GM18498 (cell line): ENCODE results near the gene ZP1.
"Not testable (repeated sequence)": the region's sequence is repeated elsewhere in the genome, so short reads cannot be mapped to it uniquely, and the experiment has no call there.

Experiments used
- ATAC-seq: cut with Tn5 transposase; IDR thresholded peaks from one replicate; pipeline ENCODE4 v1.9.1; 2021; ENCODE audit warnings: mild to moderate bottlenecking, moderate library complexity; ENCODE audit not compliant: unreplicated experiment

The ZP1 gene

GRCh38 chr11:60866911-60867870 lies at the start of gene ZP1:
ZP1 (plus strand) TSS chr11:60867542; CDS start chr11:60867562, 20 bp downstream.
- ATAC-seq = no peak

DNA sequence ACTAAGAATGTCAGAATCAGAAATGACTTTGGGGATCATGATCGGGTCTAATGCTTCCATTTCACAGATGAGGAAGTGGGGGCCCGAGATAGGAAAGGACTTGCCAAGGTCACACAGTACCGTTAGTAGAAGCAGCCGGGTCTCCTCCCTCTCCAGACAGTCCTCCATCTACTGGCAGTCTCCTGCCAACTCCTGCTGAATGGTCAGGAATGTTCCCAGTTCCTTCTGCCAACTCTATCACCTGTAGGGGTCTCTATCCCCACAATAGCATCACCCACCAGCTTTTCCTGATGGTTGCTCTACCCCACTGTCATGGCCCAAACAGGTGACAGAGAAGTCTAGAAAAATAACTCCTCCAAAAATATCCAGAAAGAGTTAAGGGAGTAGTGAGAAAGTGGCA lies 49.3 kb upstream of the ZP1 start:
- ATAC-seq = no peak

DNA sequence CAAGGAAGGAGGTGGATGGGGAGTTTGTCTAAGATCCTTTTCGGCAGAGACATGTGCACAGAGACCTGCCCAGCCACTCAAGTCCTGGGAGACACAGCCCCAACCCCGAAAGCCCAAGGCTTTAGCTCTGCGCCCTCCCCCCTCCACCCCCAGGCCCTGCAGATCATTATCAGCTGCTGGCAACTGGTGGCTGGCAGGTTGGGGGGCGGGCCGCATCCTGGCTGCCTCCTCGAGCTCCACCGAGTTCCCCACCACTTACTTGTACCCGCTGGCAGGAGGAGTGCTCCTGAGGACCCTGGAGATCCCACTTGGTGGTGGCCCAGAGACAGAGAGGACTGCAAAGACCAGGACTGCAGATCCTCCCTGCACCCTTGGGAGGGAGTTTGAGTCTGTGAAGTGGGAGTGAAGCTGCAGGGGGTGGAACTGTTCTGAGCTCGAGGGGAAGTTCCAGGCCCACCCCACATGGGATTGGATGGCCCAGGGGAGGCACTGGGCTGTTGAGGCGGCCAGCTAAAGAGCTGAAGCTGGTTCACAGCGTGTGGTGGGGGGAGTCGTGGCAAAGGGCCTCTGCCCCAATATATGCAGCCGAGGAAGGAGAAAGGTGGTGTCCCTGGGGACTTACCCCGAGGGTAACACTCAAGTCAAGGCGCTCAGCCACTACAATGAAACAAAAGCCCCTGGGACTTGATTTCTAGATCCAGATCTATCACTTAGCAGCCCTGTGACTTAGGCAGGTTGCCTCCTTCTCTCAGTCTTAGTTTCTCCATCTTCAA lies 45.3 kb upstream of the ZP1 start:
- no peak for ATAC-seq

GRCh38 chr11:60823745-60824306 lies 43.5 kb upstream of the ZP1 start:
- not testable (repeated sequence) for ATAC-seq

- ATAC-seq = no peak
Observed at GRCh38 chr11:60825118-60825517, 42.2 kb upstream of the ZP1 start.

DNA sequence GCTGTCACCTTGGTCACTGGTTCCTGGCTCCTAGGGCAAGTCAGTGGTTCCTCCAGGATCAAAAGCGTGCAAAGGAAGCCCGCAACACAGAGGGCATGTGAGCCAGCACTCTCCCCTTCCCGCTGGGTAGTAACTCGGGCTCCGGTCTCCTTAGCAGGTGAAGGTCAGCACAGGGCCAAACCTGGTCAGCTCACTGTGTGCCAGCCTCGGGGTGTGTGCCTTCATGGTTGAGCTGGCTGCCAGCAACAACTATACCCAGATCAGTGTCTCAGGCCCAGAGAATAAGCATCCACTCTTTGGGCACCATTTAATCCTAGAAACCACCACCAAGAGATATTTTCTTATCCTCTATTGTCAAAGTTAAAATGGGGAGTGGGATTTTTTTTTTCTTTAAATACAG lies 41.6 kb upstream of the ZP1 start:
- no peak for ATAC-seq

DNA sequence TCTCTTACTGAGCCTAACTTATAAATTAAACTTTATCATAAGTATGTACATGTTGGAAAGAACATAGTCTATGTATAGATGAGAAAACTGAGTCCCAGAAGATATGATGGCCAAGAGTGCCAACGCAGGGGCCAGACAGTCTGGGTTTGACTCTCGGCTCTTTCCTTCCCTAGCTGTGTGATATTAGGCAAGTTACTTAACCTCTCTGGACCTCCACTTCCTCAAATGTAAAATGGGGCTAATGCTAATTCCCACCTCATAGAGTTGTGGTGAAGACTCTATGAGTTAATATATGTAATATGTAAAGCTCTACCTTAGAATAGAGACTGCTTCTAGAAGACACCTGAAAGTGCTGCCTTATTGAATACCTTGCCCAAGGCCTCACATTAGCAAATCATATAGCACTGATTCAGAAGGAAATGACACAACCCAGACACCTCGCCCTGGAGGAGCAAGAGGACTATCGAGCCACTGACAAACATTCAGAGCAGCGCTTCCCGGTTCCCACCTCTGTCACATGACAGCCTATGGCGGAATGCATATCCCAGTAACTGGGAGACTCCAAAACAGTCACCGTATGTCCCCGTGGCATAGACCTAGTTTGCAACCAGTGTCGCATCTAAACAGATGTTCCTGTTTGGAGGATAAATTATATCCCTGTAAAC lies 36.7 kb upstream of the ZP1 start:
- ATAC-seq = no peak

- ATAC-seq = peak; percentile 75
Observed at GRCh38 chr11:60831143-60831500, 36.2 kb upstream of the ZP1 start.

DNA sequence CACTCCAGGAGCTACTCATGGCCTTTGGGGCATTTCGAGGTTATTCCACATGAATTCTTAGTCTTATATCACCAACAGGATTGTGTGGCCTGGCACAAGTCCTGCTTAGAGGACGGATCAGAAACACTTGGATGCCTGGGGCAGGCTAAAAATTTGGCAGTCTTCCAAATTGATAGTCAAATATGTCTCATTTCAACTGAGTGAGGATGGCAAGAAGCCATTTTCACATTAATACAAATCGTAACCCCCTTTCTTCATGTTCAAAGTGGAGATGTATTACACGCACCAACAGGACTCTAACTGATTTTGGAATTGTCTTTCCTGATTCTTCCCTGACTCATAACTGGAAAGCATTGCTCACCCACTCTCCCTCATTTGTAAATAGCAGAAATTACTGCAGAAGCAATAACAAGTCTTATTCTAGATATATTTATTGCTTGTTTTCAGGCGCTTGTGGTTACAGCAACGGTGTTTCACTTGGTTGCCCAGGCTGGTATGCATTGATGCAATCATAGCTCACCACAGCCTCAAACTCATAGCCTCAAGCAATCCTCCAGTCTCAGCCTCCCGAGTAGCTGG lies 35.8 kb upstream of the ZP1 start:
- ATAC-seq = no peak

DNA sequence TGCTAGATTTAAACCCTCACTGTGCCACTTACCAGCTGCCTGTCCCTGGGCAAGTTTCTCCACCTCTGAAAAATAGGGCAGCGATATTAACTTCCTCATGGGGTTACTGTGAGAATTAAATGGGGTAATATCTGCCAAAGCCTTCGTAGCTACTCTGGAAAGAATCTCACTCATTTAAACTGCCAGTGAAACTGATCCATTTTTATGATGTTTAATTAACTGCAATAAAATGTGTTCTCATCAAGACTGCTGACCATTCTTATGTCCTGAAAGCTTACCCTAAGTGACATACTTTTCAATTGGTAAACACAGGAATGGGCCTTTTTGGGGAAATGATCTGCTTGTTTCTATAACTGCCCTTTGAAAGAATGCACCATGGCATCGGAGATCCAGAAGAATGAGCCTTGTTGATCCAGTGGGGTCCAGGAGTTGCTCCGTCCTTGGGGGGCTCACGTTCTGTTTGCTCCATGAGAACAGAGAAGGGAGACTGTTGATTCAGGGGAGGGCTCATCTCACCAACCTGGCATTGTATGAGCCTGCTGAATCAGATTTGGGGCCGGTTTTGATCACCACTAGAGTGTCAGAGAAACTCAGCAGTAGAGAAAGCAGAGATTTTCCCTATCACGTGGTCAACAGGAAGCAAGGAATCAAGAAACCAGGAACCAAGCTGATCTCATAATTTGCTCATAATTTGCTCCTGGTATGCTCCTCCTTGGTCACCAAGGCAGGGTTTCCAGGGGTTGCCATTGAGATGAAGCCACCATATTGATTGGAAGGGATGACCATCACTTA lies 32.4 kb upstream of the ZP1 start:
- no peak for ATAC-seq

DNA sequence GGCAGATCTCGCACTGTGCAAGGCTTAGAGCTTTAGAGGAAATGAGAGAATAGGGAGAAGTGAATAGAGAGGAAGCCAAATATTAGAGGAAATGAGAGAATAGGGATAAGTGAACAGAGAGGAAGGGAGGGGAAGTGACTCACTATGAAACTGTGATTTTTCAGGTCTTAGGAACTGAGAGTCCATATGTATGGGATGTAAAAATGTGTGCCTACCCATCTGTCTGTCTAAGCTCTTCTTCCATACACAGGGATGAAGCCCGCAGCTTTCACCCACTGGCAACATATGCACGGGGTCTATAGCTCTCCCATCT lies 31.9 kb upstream of the ZP1 start:
- no peak for ATAC-seq

DNA sequence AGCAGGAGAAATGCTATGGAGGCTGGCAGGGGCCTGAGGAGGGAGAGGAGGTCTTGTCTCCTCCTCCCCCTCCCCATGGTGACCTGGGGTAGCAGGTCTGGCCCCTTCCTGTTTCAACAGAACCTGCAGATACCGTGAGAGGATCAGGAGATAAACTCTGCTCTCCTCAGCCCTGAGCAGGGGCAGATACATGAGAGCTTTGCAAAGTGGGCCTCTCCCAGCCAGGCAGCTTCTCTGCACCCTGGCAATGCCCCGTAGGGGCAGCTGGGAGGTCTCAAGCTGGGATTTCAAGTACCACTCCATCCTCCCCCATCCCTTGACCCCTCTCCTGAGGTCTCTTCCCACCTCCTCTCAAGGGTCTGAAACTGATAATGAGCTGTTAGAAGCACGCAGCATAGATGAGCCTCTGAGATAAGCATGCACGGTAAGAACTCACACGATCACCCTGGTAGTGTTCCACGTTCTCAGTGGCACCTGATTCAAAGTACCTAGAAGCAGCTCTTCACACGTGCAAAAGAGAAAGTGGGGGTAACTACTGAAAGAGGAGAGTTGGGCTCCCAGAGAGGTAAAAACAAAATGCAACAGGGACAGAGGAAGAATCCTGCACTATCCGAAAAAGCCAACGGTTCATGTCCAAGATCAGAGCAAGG lies 30.4 kb upstream of the ZP1 start:
- no peak for ATAC-seq

GRCh38 chr11:60838132-60838531 lies 29.2 kb upstream of the ZP1 start:
- no peak for ATAC-seq

- ATAC-seq = no peak
Observed at GRCh38 chr11:60840470-60841430, 26.6 kb upstream of the ZP1 start.

DNA sequence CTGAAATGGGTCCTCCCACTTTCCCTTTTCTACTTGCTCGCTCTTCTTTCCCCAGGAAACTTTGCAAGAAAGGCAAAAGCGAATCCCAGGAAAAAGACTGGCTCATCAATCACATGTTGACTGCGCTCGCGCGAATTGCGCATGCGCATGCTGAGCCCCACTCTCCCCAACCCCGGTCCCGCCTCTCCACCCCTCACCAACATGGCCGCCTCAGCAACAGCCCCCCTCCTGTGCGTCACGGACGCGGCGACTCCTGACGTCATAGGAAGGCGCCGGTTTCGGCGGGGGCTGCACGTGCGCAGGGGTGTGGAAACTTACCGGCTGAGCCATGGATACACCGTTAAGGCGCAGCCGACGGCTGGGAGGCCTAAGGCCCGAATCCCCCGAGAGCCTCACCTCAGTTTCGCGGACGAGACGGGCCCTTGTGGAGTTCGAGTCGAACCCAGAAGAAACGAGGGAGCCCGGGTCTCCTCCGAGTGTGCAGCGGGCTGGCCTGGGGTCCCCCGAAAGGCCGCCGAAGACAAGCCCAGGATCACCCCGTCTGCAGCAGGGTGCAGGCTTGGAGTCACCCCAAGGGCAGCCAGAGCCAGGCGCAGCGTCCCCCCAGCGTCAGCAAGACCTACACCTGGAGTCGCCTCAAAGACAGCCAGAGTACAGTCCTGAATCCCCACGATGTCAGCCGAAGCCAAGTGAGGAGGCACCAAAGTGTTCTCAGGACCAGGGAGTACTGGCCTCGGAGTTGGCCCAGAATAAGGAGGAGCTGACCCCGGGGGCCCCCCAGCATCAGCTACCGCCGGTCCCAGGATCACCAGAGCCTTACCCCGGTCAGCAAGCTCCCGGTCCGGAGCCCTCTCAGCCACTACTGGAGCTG lies 25.3 kb upstream of the ZP1 start, which contains the start of gene CCDC86:
Gene CCDC86 (plus strand): TSS at position 317 of the 871 bp plus-strand sequence. CDS start 12 bp downstream, at position 329.
- peak; percentile 81 for ATAC-seq

GRCh38 chr11:60842668-60843600 lies 24.4 kb upstream of the ZP1 start:
- no peak for ATAC-seq
